Endometrium (tissue), 2 donors: ENCODE measurements around the gene RALA.

Experiments used
- FAIRE-seq: peaks from 2 replicates; lab custom pipeline; 2012; peaks lifted over from hg19 to GRCh38; lab: Jason Lieb, UNC
- donor health status: control.
- donor health status: control.

RALA gene, protein sequence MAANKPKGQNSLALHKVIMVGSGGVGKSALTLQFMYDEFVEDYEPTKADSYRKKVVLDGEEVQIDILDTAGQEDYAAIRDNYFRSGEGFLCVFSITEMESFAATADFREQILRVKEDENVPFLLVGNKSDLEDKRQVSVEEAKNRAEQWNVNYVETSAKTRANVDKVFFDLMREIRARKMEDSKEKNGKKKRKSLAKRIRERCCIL

DNA sequence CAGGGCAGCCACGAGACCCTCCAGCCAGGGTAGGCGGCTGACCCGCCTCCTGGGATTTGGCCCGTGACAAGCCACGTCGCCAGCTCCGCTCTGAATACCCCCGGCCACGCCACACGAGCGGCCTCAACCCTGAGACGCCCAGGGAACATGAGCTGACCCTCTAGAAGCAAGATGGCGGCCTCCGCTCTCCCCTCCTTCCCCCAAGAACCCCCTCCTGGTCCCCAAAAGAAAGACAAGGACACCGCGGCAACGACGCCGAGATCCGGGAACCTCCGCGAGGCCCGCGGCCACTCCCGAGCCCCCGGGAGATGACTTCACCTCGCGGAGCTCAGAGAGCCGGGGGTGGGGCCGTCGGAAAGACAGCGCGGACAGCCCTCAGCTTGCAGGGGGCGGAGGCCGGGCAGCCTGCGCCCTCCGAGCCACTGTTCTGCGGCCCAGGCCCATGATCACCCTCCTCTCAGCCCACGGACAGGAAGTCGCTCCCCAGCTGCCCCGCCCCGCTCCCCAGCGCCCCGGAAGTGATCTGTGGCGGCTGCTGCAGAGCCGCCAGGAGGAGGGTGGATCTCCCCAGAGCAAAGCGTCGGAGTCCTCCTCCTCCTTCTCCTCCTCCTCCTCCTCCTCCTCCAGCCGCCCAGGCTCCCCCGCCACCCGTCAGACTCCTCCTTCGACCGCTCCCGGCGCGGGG, at the start of gene RALA:
RALA (plus strand) TSS at position 526 of the 685 bp plus-strand sequence. CDS start 63,096 bp downstream, outside the sequence.
- FAIRE-seq, result no peak

DNA sequence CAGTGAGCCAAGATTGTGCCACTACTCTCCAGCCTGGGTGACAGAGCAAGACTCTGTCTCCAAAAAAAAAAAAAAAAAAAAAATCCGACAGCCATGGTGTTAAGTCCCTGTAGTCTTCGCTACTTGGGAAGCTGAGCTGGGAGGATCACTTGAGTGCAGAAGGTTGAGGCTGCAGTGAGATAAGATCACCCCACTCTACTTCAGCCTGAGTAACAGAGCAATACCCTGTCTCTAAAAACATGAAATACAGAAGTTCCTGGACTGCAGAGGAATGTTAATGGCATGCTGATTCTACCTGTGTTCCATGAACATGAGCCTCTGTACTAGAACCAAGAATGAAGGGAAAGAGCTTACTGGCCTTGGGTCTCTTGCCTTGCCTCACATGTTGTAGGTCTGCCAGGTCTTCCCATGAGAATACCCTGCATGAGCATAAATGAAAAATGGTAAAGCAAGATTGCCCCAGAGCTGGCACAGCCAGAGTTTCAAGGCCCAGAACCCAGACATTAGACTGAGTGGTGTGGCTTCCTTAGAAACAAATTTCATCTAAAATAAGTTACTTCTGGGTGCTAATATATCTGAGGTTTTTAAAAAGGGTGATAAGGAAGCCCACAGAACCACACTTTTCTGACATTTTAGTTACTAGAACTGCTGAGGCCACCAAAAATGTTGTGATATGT, 48.6 kb upstream of the RALA start:
- no peak for FAIRE-seq

DNA sequence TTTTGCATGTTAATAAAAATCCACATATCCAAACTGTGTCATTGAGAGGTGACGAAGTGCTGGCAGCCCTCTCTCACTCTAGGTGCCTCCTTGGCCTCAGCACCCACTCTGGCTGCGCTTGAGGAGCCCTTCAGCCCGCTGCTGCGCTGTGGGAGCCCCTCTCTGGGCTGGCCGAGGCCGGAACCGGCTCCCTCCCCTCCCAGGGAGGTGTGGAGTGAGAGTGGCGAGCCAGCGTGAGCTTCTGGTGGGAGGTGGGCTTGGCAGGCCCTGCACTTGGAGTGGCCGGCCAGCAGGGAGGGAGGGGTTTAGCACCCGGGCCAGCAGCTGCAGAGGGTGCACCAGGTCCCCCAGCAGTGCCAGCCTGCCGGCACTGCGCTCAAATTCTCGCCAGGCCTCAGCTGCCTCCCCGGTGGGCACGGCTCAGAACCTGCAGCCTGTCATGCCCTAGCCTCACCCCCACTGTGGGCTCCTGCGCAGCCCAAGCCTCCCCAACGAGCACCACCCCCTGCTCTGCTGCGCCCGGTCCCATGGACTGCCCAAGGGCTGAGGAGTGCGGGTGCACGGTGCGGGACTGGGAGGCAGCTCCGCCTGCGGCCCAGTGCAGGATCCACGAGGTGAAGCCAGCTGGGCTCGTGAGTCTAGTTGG, 46.0 kb upstream of the RALA start:
- no peak for FAIRE-seq

DNA sequence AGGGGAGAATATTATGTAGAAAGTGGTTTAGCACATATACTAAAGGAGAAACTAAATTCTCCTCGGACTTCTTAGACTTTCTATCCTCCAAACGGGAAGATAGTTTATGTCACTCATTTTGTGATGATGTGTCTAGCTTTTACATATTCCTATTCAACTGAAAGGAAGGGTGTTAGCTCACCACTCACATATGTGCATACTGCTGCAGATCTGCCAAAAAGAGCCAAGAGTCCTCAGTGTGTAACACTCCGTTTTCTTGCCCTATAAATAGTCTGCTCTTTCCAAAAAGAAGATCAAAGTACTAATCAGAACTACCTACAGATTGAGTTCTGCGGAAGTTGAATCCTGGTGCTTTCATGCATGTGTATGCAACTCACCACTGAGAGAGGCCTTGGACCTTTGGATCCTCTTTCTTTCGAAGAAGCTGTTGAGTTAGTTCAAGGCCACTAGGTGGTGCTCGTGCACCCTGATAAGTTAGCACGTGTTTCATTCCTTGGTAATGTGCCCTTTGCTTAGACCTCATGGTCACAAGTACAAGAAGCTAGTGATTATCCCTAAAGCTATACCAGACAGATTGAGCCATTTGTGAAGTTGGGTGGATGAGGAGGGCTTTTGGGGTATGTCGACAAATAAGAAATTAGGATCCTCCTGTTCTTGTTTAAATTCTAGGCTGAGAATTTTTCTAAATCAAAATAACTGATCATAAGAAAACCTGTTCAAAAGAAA, 43.1 kb upstream of the RALA start:
- peak; percentile 70 for FAIRE-seq

DNA sequence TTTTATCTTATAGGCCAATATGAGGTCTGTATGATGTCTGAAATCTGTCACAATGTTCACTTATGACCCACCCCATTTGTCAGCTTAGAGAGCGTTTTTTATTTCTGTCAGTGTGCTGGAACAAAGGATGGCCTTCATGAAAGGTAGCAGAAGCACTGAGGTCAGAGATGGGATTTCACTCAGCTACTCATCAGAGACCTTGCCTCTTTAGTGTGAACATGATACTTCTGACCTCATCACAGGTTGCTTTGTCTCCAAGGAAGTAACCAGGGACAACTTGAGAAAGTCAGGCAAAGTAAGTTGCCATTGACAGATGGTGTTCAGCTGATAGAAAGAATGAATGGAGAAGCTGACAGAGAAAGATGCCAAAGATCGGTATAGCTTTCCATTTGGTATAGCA, 40.8 kb upstream of the RALA start:
- no peak for FAIRE-seq

DNA sequence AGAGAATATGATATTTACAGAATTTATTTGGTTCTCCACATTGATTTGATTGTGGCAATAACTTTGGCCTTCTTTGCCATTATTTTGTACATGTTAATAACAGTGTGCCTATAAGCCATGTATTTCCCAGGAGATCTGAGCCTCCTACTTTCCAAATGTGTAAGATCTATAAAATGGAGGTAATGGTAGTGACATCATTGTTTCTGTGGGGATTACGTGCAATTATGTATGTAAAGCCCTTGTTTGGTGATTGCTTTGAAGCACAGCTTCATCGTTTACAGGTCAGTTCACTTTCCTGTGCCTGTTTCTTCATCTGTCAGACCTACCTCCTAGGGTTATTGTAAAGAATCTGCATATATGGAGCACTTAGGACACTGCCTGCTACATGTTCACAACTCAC, 39.8 kb upstream of the RALA start:
- no peak for FAIRE-seq

DNA sequence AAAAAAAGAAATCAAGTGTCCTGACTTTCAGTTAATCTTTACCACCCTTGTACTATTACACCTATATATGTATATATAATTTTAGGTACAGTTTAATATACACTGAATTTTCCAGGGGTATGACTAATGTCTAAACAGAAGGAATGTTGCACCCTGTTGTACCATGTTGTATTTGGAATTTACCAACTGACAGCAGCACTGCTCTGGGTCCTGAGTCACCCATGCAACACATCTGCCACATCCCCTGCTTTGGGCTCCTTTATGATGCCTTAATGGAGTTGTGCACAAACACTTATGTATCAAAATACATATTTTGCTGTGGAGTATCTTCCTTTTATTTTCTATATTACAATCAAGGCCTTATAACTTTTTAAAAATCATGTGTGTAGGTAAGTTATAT, 36.0 kb upstream of the RALA start:
- no peak for FAIRE-seq

DNA sequence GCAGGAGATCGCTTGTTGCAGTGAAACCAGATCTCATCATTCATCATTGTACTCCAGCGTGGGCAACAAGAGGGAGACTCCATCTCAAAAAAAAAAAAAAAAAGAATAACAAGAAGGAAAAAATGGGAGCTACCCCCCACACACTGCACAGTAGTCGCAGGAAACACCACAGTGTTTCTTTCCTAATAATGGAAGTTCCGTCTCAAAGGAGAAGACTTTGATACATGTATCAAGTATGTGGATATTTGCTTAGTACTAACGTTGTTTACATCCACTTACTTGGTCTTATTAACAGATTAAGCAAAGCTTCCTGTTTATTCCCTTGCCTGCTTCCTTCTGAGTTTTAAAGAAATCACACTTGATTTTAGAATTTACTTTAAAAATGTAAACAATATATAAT, 35.0 kb upstream of the RALA start:
- FAIRE-seq, result no peak

DNA sequence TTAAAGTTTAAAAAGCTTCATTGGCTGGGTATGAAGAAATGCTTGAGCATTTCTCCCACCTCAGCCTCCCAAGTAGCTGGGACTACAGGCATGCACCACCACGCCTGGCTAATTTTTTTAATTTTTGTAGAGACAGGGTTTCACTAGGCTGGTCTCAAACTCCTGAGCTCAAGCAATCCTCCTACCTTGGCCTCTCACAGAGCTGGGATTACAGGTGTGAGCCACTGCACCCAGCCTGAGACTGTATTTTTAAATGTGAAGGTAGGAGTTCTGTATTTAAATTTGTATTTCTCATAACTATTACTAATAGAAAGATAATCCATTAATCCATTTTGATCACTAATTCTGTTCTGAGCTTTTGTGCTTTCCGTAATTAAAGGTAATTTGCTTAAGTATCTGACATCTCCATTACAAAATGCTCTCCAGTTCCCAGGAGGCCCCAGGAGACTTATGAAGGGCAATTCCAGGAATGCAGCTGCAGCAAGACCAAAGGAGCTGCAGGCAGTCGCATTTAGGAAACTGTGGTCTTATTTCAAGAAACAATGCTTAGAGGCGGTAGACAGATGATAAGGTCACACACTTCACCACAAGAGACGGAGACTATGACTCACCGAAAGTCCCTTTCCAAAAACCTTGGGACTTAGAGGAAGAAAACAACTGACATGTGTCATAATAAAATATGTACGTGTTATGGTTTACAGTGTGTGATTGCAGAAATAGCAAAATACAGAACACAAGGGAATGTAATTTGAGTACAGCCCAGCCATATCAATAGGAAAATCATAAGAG, 33.9 kb upstream of the RALA start:
- no peak for FAIRE-seq

DNA sequence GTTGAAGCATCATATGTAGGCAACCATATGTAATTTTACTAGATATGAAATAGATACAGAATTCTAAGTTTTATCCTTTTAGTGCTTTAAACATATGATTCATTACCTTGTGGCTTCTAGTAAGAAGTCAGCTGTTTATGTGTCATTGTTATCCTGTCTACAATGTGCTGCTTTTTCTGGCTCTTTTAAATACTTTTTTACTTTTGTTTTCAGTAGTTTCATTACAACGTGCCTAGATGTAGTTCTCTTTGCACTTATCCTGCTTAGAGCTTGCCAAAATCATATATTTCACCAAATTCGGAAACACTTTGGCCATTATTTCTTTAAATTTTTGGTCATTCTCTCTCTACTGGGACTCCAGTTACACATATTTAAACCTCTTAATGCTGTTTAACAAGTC, 30.8 kb upstream of the RALA start:
- no peak for FAIRE-seq

DNA sequence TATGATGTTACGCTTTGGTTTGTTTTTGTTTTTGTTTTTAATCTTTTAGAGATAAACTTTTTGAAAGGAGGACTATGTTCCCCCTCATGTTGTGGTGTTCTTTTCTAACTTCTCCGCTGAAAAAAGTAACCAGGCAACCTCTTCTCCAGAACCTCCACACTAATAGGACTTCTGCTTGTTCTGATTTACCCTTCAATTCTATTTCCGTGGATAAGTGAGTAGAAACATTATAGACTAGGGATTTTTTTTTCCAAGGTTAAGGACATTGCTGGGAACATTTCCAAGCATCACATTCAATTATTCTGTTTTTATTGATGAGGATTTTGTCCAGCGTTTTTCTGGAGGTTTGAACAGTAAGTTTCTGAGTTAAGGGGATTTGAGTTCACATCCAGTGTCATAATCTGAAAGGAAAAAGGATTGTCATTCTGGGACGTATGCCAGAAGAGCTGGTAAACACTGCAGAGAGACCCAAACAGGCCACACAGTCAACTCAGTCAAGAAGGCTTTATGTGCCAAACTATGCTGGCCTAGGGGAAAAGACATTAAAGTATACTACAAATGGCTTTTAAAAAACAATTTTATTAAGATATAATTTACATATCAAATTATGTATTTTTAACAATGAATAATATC, 28.3 kb upstream of the RALA start:
- FAIRE-seq, result peak; percentile 33

DNA sequence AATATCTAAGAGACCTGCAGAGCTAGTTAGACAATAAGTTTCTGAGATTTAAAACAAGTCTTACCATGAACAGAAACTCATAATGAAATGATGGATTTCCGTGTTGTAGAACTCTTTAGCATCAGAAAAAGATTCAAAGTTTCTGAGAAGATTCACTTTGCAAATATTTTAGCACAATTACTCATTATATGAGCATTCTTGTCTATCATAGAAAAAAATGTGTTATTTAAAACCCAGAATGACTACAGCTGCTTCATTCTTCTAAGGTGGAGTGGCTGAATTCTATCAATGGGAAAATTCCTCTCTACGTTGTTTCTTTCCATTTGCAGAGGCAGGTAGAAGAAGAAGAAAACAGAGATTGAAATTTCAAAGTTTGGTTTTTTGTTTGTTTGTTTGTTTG, 21.0 kb upstream of the RALA start:
- FAIRE-seq, result no peak

DNA sequence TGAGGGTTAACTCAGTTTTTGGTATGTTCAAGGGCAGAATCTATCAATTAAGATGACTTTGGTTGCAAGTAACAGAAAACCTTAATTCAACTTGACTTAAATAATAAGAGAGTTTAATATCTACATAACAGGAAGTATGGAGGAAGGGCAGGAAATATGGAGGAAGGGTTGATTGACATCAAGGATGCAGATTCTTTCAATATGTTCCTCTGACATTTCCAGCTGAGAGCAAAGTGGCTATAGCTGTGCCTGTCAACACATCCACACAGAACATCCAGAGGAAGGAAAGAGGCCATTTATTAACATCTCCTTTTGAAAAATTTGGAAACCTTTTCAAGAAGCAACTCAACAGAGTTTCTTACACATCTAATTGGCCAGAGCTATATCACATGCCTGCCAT, 19.4 kb upstream of the RALA start:
- no peak for FAIRE-seq

DNA sequence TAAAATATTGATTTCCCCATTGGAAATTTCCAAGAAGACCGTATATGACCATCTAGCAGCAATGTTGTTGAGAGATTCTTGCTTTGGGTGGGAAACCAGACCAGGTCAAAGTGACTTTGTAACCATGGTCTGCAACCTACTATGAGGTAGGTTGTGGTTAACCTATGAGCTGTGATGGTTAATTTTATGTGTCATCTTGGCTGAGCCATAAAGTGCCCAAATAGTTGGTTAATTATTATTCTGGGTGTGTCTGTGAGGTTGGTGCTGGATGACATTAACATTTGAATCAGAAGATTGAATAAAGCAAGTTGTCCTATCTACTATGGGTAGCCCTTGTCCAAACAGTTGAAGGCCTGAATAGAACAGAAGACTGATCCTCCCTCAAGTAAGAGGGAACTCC, 18.3 kb upstream of the RALA start:
- FAIRE-seq, result no peak

DNA sequence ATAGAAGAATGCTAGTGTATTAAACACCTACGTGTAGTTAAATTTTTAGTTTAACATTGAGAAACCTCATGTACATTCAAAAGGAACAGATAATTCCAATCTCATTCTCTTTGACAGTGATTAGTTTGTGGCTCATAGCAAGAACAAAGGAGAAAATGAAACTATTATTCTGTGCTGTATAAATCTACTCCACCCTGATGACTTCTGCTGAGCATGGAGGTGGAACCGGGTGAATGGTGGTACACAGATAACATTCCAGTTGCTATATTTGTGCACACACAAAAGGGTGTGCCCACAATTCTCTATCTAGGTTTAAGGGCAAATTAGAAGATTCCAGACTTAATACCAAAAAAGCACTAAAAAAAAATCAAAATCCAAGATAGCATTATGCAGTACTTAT, 17.0 kb upstream of the RALA start:
- no peak for FAIRE-seq

DNA sequence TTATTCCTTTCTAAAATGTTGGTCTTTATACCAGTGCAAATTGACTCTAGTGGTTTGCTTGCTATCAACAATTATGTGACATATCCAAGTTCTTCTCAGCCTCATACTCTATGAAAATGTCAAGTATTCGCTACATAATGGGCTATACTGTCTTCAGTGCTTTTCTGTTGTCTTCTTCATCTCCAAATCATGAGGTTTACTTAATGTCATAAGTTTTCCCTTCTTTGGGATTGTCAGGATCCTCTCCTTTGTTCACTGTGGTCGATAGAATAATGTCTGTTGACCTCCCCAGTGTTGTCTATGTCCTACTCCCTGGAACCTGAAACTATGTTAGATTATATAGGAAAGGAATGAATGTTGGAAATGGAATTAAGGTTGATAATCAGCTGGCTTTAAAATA, 16.4 kb upstream of the RALA start:
- FAIRE-seq, result no peak

DNA sequence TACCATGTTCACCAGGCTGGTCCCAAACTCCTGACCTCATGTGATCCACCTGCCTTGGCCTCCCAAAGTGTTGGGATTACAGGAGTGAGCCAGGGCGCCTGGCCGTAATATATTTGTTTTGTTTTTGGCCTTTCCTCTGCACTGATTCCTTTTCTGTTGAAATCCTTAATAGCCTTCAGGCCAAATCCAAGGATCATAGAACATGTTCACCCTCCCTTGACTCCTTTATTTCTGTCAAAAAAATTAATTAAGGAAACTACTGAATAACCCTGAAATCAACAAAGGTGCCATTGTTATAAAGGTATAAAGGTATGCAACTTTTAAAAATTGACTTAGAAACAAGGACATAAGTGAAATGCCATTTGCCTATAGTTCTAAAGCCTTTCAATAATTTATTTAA, 15.5 kb upstream of the RALA start:
- FAIRE-seq, result no peak

DNA sequence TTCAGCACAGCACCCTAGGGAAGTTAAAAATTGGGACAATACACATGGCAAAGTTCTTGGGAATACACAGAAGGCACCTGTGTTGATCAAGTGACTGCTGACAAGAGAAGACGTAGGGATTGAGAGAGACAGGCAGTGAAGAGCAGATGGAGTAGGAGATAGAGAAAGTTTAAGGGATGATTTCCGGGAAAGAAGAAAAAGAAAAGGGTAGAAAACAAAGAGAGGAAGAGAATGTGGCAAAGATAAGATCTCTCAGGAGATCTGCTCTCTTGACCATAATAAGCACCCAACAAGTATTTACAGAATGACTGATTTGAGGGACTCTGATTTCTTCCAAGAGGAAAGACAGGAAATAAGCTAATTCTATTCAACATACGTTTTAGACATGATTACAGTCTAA, 15.1 kb upstream of the RALA start:
- FAIRE-seq, result no peak

DNA sequence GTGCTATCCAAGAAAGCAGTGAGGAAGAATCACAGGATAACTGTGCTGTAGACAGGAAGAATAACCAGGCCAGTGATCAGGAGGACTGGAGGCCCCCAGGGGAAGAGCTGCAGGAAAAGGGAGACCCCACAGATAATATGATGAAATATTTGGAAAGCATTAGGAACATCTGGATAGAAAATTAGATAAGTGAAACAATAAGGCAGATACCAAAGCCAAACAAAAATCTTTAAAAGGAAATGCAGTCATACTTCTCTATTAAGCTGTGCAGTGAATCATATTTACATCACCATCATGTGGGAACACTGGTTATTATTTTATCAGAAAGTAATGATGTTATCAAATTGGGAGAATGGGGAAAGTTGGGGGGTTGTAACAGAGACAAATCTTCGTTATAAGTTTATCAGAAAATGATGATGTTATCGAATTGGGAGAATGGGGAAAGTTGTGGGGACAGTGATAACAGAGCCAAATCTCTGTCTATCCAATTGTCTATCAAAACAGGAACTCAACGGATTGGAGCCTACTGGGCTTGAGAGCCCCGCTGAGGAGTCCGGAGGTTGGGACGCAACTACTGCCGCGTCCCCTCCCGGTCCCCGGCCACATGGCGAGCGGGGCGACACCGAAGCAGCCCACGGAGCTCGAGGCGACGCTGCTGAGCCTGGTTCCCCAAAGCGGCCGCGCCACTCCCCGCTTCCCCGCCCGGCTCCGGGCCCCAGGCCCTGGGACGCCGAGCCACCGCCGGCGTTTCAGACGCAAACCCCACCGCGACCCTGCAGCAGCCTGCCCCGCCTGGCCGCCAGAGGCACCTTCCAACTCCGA, 14.0 kb upstream of the RALA start:
- FAIRE-seq, result no peak

DNA sequence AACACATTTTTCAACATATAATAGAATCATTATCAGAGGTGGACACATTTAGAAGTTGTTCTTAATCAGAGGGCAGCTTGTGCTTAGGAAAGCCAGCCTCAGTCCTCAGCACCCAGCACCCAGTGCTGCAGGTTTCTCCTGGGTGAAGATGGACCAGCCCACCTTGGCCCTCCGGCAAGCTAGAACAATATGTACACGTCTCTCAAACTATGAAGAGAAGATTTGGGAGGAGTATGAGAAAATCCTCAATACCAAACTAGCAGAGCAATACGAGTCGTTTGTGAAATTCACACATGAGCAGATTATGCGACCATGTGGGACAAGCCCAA, 13.5 kb upstream of the RALA start:
- FAIRE-seq, result no peak
